Common myeloid progenitor, CD34-positive (primary cell): ENCODE measurements around the gene ZMPSTE24.
A peak's percentile ranks its signal among the peaks of the same experiment; 100 is the strongest.

Source experiments
- CTCF ChIA-PET: fragments of 350-600 bp; sonication (Branson Sonifier 250); formaldehyde crosslinking; loops from one replicate; lab custom pipeline; 2021; ENCODE audit warnings: antibody characterized with exemption; lab: Charles Lee
- POLR2A ChIA-PET: fragments of 350-600 bp; sonication (Branson Sonifier 250); formaldehyde crosslinking; loops from one replicate; lab custom pipeline; 2021; ENCODE audit warnings: antibody characterized with exemption; lab: Charles Lee
- DNase-seq, 3 donors: peaks; one replicate each; pipeline versions ENCODE4 v3.0.0 to v3.0.0-alpha.2; 2013
- H3K27ac ChIP-seq, 2 experiments: 1 replicate in 1 of 2; 2 replicates in 1 of 2; pipeline ENCODE4 v1.7.0; 2013; ENCODE audit warnings: inconsistent platforms in 2 of 2, low read length in 2 of 2, mild to moderate bottlenecking in 2 of 2, low read depth in 1 of 2, moderate library complexity in 1 of 2; ENCODE audit not compliant: severe bottlenecking in 2 of 2, insufficient read depth in 1 of 2, poor library complexity in 1 of 2
- H3K27me3 ChIP-seq, 5 experiments: replicated peaks in 2 of 5; 1 replicate in 3 of 5; 2 replicates in 2 of 5; pipeline versions ENCODE4 v1.6.1 to v1.7.0; 2013; ENCODE audit warnings: low read length in 4 of 5, mild to moderate bottlenecking in 2 of 5, moderate library complexity in 2 of 5, inconsistent platforms in 1 of 5; ENCODE audit not compliant: insufficient read depth in 5 of 5, control insufficient read depth in 4 of 5
- H3K36me3 ChIP-seq, 4 experiments: 1 replicate in 2 of 4; 2 replicates in 2 of 4; pipeline versions ENCODE4 v1.6.1 to v1.7.0; 2013; ENCODE audit warnings: low read length in 3 of 4, control low read depth in 1 of 4, mild to moderate bottlenecking in 1 of 4; ENCODE audit not compliant: control insufficient read depth in 4 of 4, insufficient read depth in 4 of 4
- H3K4me1 ChIP-seq, 4 experiments: 1 replicate in 3 of 4; 2 replicates in 1 of 4; pipeline versions ENCODE4 v1.6.1 to v1.7.1; 2013; ENCODE audit warnings: low read length in 3 of 4, mild to moderate bottlenecking in 3 of 4, control low read depth in 1 of 4, inconsistent platforms in 1 of 4, moderate library complexity in 1 of 4; ENCODE audit not compliant: control insufficient read depth in 4 of 4, insufficient read depth in 4 of 4; ENCODE audit errors: control extremely low read depth in 1 of 4
- H3K4me3 ChIP-seq, 7 experiments: 1 replicate in 4 of 7; 2 replicates in 3 of 7; pipeline versions ENCODE4 v1.5.1 to v1.7.0; 2013; ENCODE audit warnings: mild to moderate bottlenecking in 7 of 7, low read length in 6 of 7, moderate library complexity in 6 of 7, inconsistent platforms in 2 of 7, low read depth in 2 of 7, control low read depth in 1 of 7; ENCODE audit not compliant: insufficient read depth in 4 of 7, control insufficient read depth in 1 of 7; ENCODE audit errors: extremely low read depth in 1 of 7
- H3K9me3 ChIP-seq, 5 experiments: 1 replicate in 4 of 5; 2 replicates in 1 of 5; pipeline versions ENCODE4 v1.6.1 to v1.7.1; 2013; ENCODE audit warnings: low read length in 4 of 5, mild to moderate bottlenecking in 2 of 5, inconsistent platforms in 1 of 5, low read depth in 1 of 5, moderate library complexity in 1 of 5; ENCODE audit not compliant: control insufficient read depth in 4 of 5, insufficient read depth in 2 of 5; ENCODE audit errors: control extremely low read depth in 1 of 5
- WGBS: methylation state at CpG from one replicate; pipeline ENCODE4 v1.1.5; 2013; ENCODE audit not compliant: insufficient coverage; 5-methylcytosine and 5-hydroxymethylcytosine counted together

The ZMPSTE24 gene

GRCh38 chr1:40315239-40315794 lies 57.3 kb downstream of the ZMPSTE24 start:
- DNase-seq = peak; percentile 88 to 96 (median 95)
- 2% methylated on average over 38 of the region's 42 CpGs for WGBS
- Histone ChIP-seq H3K27me3 (peaks cover 5 to 35% (median 19%) of the 10 kb centered on the region in 5 experiments), H3K4me3 (peak overlapping the region; percentile 42 to 77 (median 60)), H3K36me3 (no peaks in the 10 kb centered on the region), H3K27ac (no peak overlapping the region), H3K4me1 (peaks cover 0 to 43% (median 43%) of the 10 kb centered on the region in 4 experiments), H3K9me3 (no peaks in the 10 kb centered on the region)
- ChIA-PET CTCF (interaction anchor here (0.6 to 7.9 kb wide), 23 partner anchors 11 to 239 kb away, joined by 3 to 66 read pairs (median 6); partner anchors contain the start of gene SMAP2), POLR2A (no interaction called here)

GRCh38 chr1:40315795-40316594 lies 58.0 kb downstream of the ZMPSTE24 start:
- ChIA-PET POLR2A (no interaction called here), CTCF (interaction anchor here (0.8 to 7.9 kb wide), 19 partner anchors 12 to 239 kb away, joined by 3 to 66 read pairs (median 6); partner anchors contain the start of gene SMAP2)
- peak overlapping the region; percentile 42 to 77 (median 60) for H3K4me3 ChIP-seq
- 2% methylated on average over 32 of the region's 41 CpGs for WGBS
- H3K4me1 ChIP-seq = peaks cover 0 to 43% (median 43%) of the 10 kb centered on the region in 4 experiments
- peak in 1 of 3 donors; percentile 27 for DNase-seq
- no peak overlapping the region for H3K27ac ChIP-seq
- no peaks in the 10 kb centered on the region for H3K36me3 ChIP-seq
- H3K9me3 ChIP-seq = no peaks in the 10 kb centered on the region
- peaks cover 5 to 35% (median 19%) of the 10 kb centered on the region in 5 experiments for H3K27me3 ChIP-seq

DNA sequence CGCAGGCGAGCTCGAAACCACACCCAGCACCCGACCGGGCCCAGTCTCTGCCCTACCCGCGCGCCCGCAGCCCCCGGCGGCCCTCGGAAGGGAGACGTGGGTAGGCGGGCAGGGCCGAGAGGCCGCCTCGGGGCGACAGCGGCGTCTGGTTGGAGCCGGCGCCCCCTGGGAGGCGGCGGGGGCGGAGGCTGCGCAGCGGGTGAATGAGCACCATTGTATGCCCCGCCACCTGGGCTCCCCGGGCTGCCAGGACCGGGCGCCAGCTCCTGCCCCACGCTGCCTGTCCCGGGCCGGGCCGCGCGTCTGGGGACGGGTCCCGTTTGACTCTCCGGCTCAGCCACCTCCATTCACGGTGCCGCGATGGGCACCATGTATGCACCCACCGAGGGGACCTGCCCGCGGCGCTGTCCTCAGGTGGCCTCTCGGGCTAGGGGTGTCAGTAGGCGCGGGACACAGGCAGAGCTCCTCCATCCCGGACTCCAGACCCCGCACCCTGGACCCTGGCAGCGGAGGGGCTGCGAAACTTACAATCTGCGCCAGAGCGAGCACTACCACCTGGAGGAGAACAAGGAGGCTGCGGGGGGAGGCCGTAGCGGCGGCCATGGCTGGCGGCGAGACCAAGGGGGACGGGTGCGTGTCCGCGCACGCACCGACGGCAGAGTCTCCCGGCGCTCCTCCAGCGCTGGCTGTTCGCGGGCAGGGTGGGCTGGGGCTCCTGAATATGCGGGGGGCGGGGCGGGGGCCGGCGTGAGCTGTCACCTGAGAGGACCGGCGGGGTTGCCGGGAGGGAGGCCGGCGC lies 58.8 kb downstream of the ZMPSTE24 start, which contains the start of gene COL9A2:
TSS of gene COL9A2 (minus strand) at position 692 of the 799 bp plus-strand sequence. CDS start at position 603, 89 bp downstream.
- Histone ChIP-seq H3K27ac (no peak within 1 kb of the TSS), H3K4me1 (peaks cover 0 to 43% (median 43%) of the 10 kb centered on the region in 4 experiments), H3K36me3 (no peaks in the 10 kb centered on the region), H3K4me3 (peak within 1 kb of the TSS; percentile 18 to 77 (median 60)), H3K9me3 (no peaks in the 10 kb centered on the region), H3K27me3 (peaks cover 5 to 35% (median 19%) of the 10 kb centered on the region in 5 experiments)
- POLR2A ChIA-PET = interaction anchor here (0.6 kb wide), 1 partner anchor 150 kb away, joined by 3 read pairs; no protein-coding TSS in a partner anchor
- CTCF ChIA-PET = interaction anchor here (1.3 to 7.9 kb wide), 10 partner anchors 11 to 208 kb away, joined by 3 to 66 read pairs (median 10); no protein-coding TSS in a partner anchor
- peak; percentile 50 to 76 (median 64) for DNase-seq
- WGBS = 3% methylated on average over 74 of the region's 84 CpGs

DNA sequence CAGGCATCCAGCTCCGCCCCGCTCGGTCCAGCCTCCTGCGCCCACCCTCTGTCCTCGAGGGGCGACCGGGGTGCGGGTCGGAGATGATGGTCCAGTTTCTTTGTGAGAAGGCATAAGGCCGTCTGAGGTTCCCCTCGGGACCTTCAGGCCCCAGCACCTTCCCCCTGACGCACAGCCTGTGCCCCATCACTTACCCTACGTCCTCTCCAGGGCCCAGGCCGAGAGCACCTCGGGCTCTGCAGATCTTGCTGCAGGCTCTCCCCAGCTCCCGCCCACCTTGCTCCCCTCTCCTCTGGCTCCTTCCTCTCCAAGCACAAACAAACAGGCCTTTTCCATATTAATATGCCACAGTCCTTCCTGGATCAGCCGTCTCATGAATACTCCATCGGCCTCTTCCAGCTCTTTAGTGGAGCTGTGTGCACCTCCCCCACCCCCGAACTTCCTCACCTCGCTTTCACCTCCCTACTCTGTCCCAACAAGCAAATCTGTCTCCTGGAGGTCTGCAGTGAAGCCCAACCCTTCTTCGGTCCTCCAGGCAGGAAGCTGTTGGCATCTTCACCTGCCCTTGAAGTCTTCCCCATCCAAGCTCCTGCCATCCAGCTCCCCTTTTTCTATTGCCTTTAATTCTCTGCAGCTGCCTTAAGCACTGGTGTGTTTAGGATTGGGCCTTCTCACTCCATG lies 59.5 kb downstream of the ZMPSTE24 start:
- no peaks in the 10 kb centered on the region for H3K9me3 ChIP-seq
- H3K27me3 ChIP-seq = peaks cover 5 to 35% (median 19%) of the 10 kb centered on the region in 5 experiments
- ChIA-PET POLR2A (interaction anchor here (0.6 kb wide), 1 partner anchor 151 kb away, joined by 3 read pairs; no protein-coding TSS in a partner anchor), CTCF (interaction anchor here (1.4 to 7.9 kb wide), 5 partner anchors 10 to 166 kb away, joined by 3 to 66 read pairs (median 4); no protein-coding TSS in a partner anchor)
- H3K27ac ChIP-seq = no peak overlapping the region
- no peaks in the 10 kb centered on the region for H3K36me3 ChIP-seq
- no peak for DNase-seq
- peak overlapping the region in 3 of 7 experiments; percentile 60 to 77 (median 71) for H3K4me3 ChIP-seq
- 76% methylated on average over 14 of the region's 21 CpGs for WGBS
- peaks cover 0 to 37% (median 36%) of the 10 kb centered on the region in 4 experiments for H3K4me1 ChIP-seq

DNA sequence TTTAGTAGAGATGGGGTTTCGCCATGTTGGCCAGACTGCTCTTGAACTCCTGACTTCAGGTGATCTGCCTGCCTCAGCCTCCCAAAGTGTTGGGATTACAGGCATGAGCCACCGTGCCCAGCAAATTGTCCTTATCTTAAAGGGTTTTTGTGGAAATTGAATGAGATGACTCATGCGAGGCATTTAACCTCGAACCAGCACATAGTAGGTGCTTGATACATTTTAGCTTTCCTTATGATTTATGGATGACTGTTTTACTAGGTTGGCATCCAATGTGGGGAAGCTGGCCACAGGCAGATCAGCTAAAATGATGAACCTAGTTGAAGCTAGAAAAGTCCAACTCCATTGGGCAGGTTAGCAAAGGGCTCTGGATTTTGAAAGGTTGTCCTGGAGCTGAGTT lies 60.4 kb downstream of the ZMPSTE24 start:
- no peak overlapping the region for H3K27ac ChIP-seq
- peaks cover 5 to 35% (median 19%) of the 10 kb centered on the region in 5 experiments for H3K27me3 ChIP-seq
- POLR2A ChIA-PET = interaction anchor here (0.6 kb wide), 1 partner anchor 166 kb away, joined by 5 read pairs; no protein-coding TSS in a partner anchor
- no peaks in the 10 kb centered on the region for H3K36me3 ChIP-seq
- peaks cover 0 to 34% (median 31%) of the 10 kb centered on the region in 4 experiments for H3K4me1 ChIP-seq
- no peak overlapping the region for H3K4me3 ChIP-seq
- CTCF ChIA-PET = interaction anchor here (1.1 to 7.9 kb wide), 5 partner anchors 11 to 167 kb away, joined by 3 to 66 read pairs (median 4); no protein-coding TSS in a partner anchor
- H3K9me3 ChIP-seq = no peaks in the 10 kb centered on the region
- DNase-seq = peak in 1 of 3 donors; percentile 18
- 100% methylated on average over 4 of the region's 4 CpGs for WGBS
